ENCODE results near the gene RNF130. TPM values are rescaled to one million over a fixed set of nuclear protein-coding genes. Genes with fewer than 3 reads are reported as not detected.
A peak's percentile ranks its signal among the peaks of the same experiment; 100 is the strongest.
"Not testable (repeated sequence)": the region's sequence is repeated elsewhere in the genome, so short reads cannot be mapped to it uniquely, and the experiment has no call there.

Gene RNF130
- total RNA-seq, 1 donor from 2014 or later, result 10.0 TPM

- intact Hi-C loops (cut with micrococcal nuclease), result no loop called here
- H3K27ac Mint-ChIP-seq, result no peak overlapping the region
- no peak overlapping the region for H3K4me3 Mint-ChIP-seq (ENCODE audit: low read depth)
Measured at GRCh38 chr5:179974946-179975712, 96.4 kb downstream of the RNF130 start.

GRCh38 chr5:179974246-179974945, 97.2 kb downstream of the RNF130 start:
- H3K4me1 Mint-ChIP-seq (ENCODE audit: low read depth), result peaks cover 2% of the 10 kb centered on the region
- intact Hi-C loops (cut with micrococcal nuclease), result no loop called here
- no peaks in the 10 kb centered on the region for H3K9me3 Mint-ChIP-seq
- no peak overlapping the region for H3K4me3 Mint-ChIP-seq (ENCODE audit: low read depth)
- H3K36me3 Mint-ChIP-seq (ENCODE audit: low read depth), result no peaks in the 10 kb centered on the region
- DNase-seq (ENCODE audit: low spot score), result no peak
- H3K27me3 Mint-ChIP-seq (ENCODE audit: low read depth), result no peaks in the 10 kb centered on the region
- no peak overlapping the region for H3K27ac Mint-ChIP-seq

More at GRCh38 chr5:179974946-179975712, 96.4 kb downstream of the RNF130 start:
- Mint-ChIP-seq H3K9me3 (no peaks in the 10 kb centered on the region), H3K4me1 (ENCODE audit: low read depth) (peaks cover 2% of the 10 kb centered on the region), H3K36me3 (ENCODE audit: low read depth) (no peaks in the 10 kb centered on the region), H3K27me3 (ENCODE audit: low read depth) (no peaks in the 10 kb centered on the region)
- DNase-seq (ENCODE audit: low spot score), result peak; percentile 19

- Mint-ChIP-seq H3K27me3 (ENCODE audit: low read depth) (no peaks in the 10 kb centered on the region), H3K27ac (no peak overlapping the region), H3K36me3 (ENCODE audit: low read depth) (no peaks in the 10 kb centered on the region), H3K9me3 (no peaks in the 10 kb centered on the region), H3K4me1 (ENCODE audit: low read depth) (peaks cover 2% of the 10 kb centered on the region), H3K4me3 (ENCODE audit: low read depth) (no peak overlapping the region)
- DNase-seq (ENCODE audit: low spot score), result no peak
- intact Hi-C loops (cut with micrococcal nuclease), result no loop called here
Measured at GRCh38 chr5:179973391-179973790, 98.2 kb downstream of the RNF130 start.

- Mint-ChIP-seq H3K4me3 (ENCODE audit: low read depth) (no peak overlapping the region), H3K27ac (no peak overlapping the region), H3K9me3 (no peaks in the 10 kb centered on the region), H3K27me3 (ENCODE audit: low read depth) (no peaks in the 10 kb centered on the region), H3K4me1 (ENCODE audit: low read depth) (peaks cover 2% of the 10 kb centered on the region), H3K36me3 (ENCODE audit: low read depth) (no peaks in the 10 kb centered on the region)
- no peak for DNase-seq (ENCODE audit: low spot score)
- intact Hi-C loops (cut with micrococcal nuclease), result no loop called here
Measured at GRCh38 chr5:179969110-179969509, 102.4 kb downstream of the RNF130 start.

GRCh38 chr5:179967489-179967888, 104.1 kb downstream of the RNF130 start:
- no peak overlapping the region for H3K4me3 Mint-ChIP-seq (ENCODE audit: low read depth)
- H3K36me3 Mint-ChIP-seq (ENCODE audit: low read depth), result no peaks in the 10 kb centered on the region
- peaks cover 2% of the 10 kb centered on the region for H3K4me1 Mint-ChIP-seq (ENCODE audit: low read depth)
- no peaks in the 10 kb centered on the region for H3K27me3 Mint-ChIP-seq (ENCODE audit: low read depth)
- no peak for DNase-seq (ENCODE audit: low spot score)
- no peaks in the 10 kb centered on the region for H3K9me3 Mint-ChIP-seq
- intact Hi-C loops (cut with micrococcal nuclease), result no loop called here
- H3K27ac Mint-ChIP-seq, result no peak overlapping the region

- H3K4me3 Mint-ChIP-seq (ENCODE audit: low read depth), result no peak overlapping the region
- DNase-seq (ENCODE audit: low spot score), result no peak
- H3K27ac Mint-ChIP-seq, result no peak overlapping the region
- H3K27me3 Mint-ChIP-seq (ENCODE audit: low read depth), result no peaks in the 10 kb centered on the region
- no peaks in the 10 kb centered on the region for H3K36me3 Mint-ChIP-seq (ENCODE audit: low read depth)
- intact Hi-C loops (cut with micrococcal nuclease), result no loop called here
- H3K9me3 Mint-ChIP-seq, result no peaks in the 10 kb centered on the region
- no peaks in the 10 kb centered on the region for H3K4me1 Mint-ChIP-seq (ENCODE audit: low read depth)
Measured at GRCh38 chr5:179964015-179964414, 107.5 kb downstream of the RNF130 start.

- Mint-ChIP-seq H3K4me1 (ENCODE audit: low read depth) (no peaks in the 10 kb centered on the region), H3K9me3 (no peaks in the 10 kb centered on the region), H3K27ac (no peak overlapping the region), H3K36me3 (ENCODE audit: low read depth) (no peaks in the 10 kb centered on the region), H3K27me3 (ENCODE audit: low read depth) (no peaks in the 10 kb centered on the region), H3K4me3 (ENCODE audit: low read depth) (no peak overlapping the region)
- no peak for DNase-seq (ENCODE audit: low spot score)
- intact Hi-C loops (cut with micrococcal nuclease), result no loop called here
Measured at GRCh38 chr5:179963375-179963774, 108.2 kb downstream of the RNF130 start.

GRCh38 chr5:179960204-179960831, 111.2 kb downstream of the RNF130 start:
- Mint-ChIP-seq H3K36me3 (ENCODE audit: low read depth) (no peaks in the 10 kb centered on the region), H3K4me3 (ENCODE audit: low read depth) (no peak overlapping the region), H3K27ac (no peak overlapping the region), H3K9me3 (no peaks in the 10 kb centered on the region), H3K4me1 (ENCODE audit: low read depth) (no peaks in the 10 kb centered on the region), H3K27me3 (ENCODE audit: low read depth) (no peaks in the 10 kb centered on the region)
- DNase-seq (ENCODE audit: low spot score), result no peak
- intact Hi-C loops (cut with micrococcal nuclease), result no loop called here

- no peaks in the 10 kb centered on the region for H3K9me3 Mint-ChIP-seq
- H3K27me3 Mint-ChIP-seq (ENCODE audit: low read depth), result no peaks in the 10 kb centered on the region
- H3K4me1 Mint-ChIP-seq (ENCODE audit: low read depth), result no peaks in the 10 kb centered on the region
- no peak overlapping the region for H3K4me3 Mint-ChIP-seq (ENCODE audit: low read depth)
- DNase-seq (ENCODE audit: low spot score), result no peak
- intact Hi-C loops (cut with micrococcal nuclease), result no loop called here
- no peaks in the 10 kb centered on the region for H3K36me3 Mint-ChIP-seq (ENCODE audit: low read depth)
- no peak overlapping the region for H3K27ac Mint-ChIP-seq
Measured at GRCh38 chr5:179959641-179960040, 111.9 kb downstream of the RNF130 start.

GRCh38 chr5:179959118-179959517, 112.4 kb downstream of the RNF130 start:
- H3K27ac Mint-ChIP-seq; H3K36me3 Mint-ChIP-seq (ENCODE audit: low read depth); H3K9me3 Mint-ChIP-seq; DNase-seq (ENCODE audit: low spot score); intact Hi-C loops (cut with micrococcal nuclease); H3K27me3 Mint-ChIP-seq (ENCODE audit: low read depth); H3K4me3 Mint-ChIP-seq (ENCODE audit: low read depth); H3K4me1 Mint-ChIP-seq (ENCODE audit: low read depth): not testable (repeated sequence)

GRCh38 chr5:179955630-179956029, 115.9 kb downstream of the RNF130 start:
- intact Hi-C loops (cut with micrococcal nuclease), result no loop called here
- Mint-ChIP-seq H3K4me3 (ENCODE audit: low read depth) (no peak overlapping the region), H3K27me3 (ENCODE audit: low read depth) (no peaks in the 10 kb centered on the region), H3K4me1 (ENCODE audit: low read depth) (no peaks in the 10 kb centered on the region), H3K36me3 (ENCODE audit: low read depth) (no peaks in the 10 kb centered on the region), H3K9me3 (no peaks in the 10 kb centered on the region), H3K27ac (no peak overlapping the region)
- no peak for DNase-seq (ENCODE audit: low spot score)

GRCh38 chr5:179955062-179955461, 116.5 kb downstream of the RNF130 start:
- Mint-ChIP-seq H3K27me3 (ENCODE audit: low read depth) (no peaks in the 10 kb centered on the region), H3K4me1 (ENCODE audit: low read depth) (no peaks in the 10 kb centered on the region), H3K9me3 (no peaks in the 10 kb centered on the region), H3K36me3 (ENCODE audit: low read depth) (no peaks in the 10 kb centered on the region), H3K4me3 (ENCODE audit: low read depth) (no peak overlapping the region), H3K27ac (no peak overlapping the region)
- DNase-seq (ENCODE audit: low spot score), result no peak
- intact Hi-C loops (cut with micrococcal nuclease), result no loop called here

GRCh38 chr5:179954434-179954833, 117.1 kb downstream of the RNF130 start:
- Mint-ChIP-seq H3K4me1 (ENCODE audit: low read depth) (no peaks in the 10 kb centered on the region), H3K4me3 (ENCODE audit: low read depth) (no peak overlapping the region), H3K27me3 (ENCODE audit: low read depth) (no peaks in the 10 kb centered on the region), H3K9me3 (no peaks in the 10 kb centered on the region), H3K36me3 (ENCODE audit: low read depth) (no peaks in the 10 kb centered on the region), H3K27ac (no peak overlapping the region)
- no peak for DNase-seq (ENCODE audit: low spot score)
- intact Hi-C loops (cut with micrococcal nuclease), result no loop called here

All from activated T-helper 2 cell treated with anti-CD3 and anti-CD28 coated beads, Interferon-gamma antibody, Interleukin-2, Interleukin-4, amounts not matched to agents 10 μg/mL and 5 μg/mL and 100 μg/mL, durations not matched to agents 14 hours and 24 hours and 36 hours (primary cell).